Measurements from ENCODE around the gene PHIP.
"Not testable (repeated sequence)": the region's sequence is repeated elsewhere in the genome, so short reads cannot be mapped to it uniquely, and the experiment has no call there.

PHIP gene

GRCh38 chr6:78896227-78896626, 181.8 kb downstream of the PHIP start:
- TF ChIP-seq, protein P1, sequence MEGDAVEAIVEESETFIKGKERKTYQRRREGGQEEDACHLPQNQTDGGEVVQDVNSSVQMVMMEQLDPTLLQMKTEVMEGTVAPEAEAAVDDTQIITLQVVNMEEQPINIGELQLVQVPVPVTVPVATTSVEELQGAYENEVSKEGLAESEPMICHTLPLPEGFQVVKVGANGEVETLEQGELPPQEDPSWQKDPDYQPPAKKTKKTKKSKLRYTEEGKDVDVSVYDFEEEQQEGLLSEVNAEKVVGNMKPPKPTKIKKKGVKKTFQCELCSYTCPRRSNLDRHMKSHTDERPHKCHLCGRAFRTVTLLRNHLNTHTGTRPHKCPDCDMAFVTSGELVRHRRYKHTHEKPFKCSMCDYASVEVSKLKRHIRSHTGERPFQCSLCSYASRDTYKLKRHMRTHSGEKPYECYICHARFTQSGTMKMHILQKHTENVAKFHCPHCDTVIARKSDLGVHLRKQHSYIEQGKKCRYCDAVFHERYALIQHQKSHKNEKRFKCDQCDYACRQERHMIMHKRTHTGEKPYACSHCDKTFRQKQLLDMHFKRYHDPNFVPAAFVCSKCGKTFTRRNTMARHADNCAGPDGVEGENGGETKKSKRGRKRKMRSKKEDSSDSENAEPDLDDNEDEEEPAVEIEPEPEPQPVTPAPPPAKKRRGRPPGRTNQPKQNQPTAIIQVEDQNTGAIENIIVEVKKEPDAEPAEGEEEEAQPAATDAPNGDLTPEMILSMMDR (IDR thresholded peaks at IDR 0.05; ENCODE audit: borderline replicate concordance, control extremely low read depth, extremely low read depth, insufficient read depth, missing control alignments): no peak
- no peak for DNase-seq (ENCODE audit: low spot score)
- in situ Hi-C loops (cut with MboI; ENCODE audit: low sequenced_read_pairs, unreplicated experiment): no loop called here

GRCh38 chr6:78889901-78890300, 188.2 kb downstream of the PHIP start:
- in situ Hi-C loops (cut with MboI; ENCODE audit: low sequenced_read_pairs, unreplicated experiment); DNase-seq (ENCODE audit: low spot score): not testable (repeated sequence)

All from GM13976 (cell line).